Activated CD4-positive, alpha-beta T cell treated with anti-CD3 and anti-CD28 coated beads, Interleukin-10, Interleukin-2, amounts not matched to agents 100 ng/mL and 50 ng/mL, durations not matched to agents 16 hours and 8 hours (primary cell): ENCODE results near the gene LACTB.
A peak's percentile ranks its signal among the peaks of the same experiment; 100 is the strongest.

Experiments used
- DNase-seq: peaks from one replicate; pipeline ENCODE4 v3.0.0-alpha.2; 2020

Gene LACTB, protein sequence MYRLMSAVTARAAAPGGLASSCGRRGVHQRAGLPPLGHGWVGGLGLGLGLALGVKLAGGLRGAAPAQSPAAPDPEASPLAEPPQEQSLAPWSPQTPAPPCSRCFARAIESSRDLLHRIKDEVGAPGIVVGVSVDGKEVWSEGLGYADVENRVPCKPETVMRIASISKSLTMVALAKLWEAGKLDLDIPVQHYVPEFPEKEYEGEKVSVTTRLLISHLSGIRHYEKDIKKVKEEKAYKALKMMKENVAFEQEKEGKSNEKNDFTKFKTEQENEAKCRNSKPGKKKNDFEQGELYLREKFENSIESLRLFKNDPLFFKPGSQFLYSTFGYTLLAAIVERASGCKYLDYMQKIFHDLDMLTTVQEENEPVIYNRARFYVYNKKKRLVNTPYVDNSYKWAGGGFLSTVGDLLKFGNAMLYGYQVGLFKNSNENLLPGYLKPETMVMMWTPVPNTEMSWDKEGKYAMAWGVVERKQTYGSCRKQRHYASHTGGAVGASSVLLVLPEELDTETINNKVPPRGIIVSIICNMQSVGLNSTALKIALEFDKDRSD

DNA sequence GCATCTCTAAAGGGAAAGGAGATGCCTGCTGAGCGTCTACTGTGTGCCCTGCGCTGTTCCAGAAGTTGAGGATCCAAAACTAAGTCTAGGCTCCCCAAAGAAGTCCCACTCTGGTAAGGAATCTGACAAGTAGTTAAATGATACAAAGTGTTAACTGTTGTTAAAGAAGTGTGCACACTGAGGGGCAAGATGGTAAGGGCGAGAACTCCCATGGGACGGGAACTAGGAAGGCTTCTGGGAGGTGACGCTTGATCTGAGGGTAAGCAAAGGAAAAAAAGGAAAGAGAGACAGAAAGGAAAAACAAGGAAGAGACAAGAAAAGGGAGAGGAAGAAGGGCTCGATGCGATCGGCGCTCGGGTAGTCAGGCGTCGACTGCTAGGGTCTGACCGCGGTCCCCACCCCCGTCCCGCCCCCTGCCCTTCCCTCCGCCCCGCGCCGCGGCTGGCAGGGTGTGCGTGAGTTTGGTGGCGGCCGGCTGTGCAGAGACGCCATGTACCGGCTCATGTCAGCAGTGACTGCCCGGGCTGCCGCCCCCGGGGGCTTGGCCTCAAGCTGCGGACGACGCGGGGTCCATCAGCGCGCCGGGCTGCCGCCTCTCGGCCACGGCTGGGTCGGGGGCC lies at the start of gene LACTB:
Gene LACTB (plus strand): TSS at position 480 of the 620 bp plus-strand sequence. CDS start 11 bp downstream, at position 491.
- peak; percentile 88 for DNase-seq

GRCh38 chr15:63072023-63072650 lies 49.5 kb upstream of the LACTB start:
- DNase-seq: no peak

DNA sequence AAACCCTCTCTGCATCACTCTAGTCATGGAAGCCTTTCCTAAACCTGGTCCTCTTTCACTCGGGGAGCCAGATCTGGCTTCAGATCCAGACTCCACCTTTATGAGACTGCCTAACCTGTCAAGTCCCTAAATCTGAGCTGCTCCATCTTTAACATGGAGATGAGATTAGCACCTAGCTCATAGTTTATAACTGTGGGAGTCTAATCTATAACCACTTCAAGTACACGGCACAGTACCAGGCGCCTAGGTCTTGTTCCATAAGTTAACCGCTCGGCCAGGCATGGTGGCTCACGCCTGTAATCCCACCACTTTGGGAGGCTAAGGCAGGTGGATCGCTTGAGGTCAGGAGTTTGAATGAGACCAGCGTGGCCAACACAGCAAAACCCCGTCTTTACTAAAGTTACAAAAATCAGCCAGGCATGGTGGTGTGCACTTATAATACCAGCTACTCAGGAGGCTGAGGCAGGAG lies 48.8 kb upstream of the LACTB start:
- no peak for DNase-seq

DNA sequence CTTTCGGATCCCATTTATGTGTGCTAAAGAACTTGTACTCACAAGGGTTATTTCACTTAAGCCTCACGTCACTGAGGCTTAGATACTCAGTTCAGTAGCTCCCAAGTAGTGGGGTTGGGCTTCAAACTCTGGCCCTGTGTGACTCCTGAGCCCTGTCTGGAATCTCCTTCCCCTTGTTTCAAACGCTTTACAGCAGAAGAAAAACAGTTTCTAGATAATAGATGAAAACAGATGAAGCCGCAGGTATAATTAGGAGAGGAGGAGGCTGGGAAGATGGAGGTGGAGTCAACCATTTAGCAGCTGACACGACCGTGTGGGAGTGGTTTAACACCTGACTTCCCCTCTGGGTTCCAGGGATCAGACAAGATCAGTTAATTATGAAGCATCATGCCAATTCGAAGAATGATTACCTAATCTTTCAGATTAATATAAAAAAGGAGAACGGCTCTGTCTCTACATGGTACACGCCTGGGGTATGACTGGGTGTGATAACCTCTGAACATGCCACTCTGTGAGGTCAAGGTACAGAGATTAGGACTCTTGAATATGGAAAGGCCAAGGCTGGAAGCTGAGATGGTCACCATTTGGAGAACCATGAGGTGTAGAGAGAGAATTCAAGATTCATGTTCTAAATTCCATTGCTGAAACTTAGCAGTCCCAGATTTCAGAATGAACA lies 48.0 kb upstream of the LACTB start:
- DNase-seq: no peak

DNA sequence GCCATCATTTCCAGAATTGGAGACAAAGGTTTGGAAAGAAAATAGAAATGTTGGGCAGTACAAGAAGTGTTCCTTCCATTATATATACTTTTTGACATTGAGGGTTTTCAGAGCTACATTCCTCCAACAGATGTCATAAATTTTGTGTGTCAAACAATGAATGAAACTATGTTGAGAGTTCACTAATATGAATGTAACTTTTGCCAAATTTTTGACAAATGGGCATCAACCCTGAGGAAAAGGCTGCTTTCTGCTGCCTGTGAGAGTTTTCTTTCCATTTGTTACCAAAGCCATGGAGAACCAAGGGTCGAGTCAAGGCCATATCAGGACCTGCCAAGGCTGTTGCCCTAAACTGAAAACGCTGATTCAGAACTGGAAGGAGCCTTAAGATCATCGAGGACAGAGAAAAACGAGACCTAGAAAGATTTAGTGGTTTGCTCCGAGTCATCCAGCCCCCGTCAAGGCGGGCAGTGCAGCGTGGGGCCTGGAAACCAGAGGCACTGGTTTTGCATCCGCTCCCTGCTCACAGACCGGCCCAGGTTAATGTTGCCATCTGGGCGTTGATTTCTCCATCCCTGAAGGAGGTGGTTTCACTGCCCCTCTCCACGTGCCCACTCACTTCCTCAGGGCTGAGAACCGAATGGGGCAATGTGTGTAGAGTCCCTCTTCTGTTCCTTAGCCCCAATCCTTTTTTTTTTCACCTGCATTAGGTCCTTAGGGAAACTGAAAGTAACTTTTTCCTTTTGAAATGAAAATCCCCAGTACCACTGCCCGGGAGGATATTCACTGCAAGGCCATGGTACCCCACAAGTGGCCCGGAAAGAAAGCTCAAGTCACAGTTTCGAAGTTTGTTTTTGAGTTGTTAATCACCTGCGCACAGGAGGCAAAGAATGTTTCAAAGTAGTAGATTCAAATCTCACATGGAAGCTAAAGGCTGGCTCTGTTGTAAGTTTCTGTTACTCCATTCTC lies 46.4 kb upstream of the LACTB start:
- peak; percentile 7 for DNase-seq

DNA sequence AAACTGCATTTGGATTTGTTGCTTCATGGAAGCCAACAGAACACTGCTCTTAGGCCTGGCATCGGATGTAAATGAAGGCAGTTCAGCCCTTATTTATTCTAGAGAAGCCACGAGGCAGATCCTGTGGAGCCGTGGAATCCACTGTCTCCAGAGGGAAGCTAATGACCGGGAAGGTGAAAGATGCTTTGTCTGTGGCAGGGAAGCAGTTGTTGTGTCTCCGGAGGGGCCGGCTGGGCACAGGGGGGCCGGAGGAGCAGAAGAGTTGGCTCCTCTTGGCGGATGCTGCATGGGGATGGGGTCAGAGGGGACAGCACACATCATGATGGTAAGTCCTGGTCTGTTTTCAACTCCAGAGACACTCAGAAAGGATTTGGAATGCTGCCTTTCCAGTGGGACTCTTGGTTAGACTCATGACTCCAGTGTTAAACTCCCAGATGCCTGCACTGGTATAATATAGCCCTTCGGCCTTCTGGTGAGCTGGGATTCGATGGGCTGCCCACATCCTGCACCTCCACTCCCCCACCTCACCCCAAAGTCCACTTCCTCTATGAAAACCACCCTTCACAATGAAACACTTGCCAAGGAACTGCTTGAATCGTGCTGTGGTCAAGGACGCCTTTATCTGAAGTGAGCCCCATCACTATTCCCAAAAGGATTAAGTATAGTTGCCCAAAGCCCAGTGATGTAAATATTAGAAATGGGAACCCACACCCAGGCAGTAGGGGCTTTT lies 45.5 kb upstream of the LACTB start:
- no peak for DNase-seq

DNA sequence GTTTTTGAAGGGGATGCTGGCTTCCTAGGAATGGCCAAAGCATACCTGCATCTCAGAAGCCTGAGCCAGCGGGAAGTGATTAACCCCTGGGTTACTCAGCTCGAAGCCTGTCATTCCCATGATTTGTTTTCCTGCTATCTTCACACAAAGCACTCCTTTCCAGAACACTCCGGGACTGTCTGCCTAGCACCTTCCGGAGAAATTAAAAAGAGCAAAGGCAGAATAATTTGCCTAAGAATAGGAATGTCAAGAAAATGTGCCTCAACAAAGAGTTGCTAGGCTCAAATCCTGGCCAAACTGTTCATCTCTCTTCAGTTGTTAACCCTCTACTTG lies 45.0 kb upstream of the LACTB start:
- DNase-seq: no peak

DNA sequence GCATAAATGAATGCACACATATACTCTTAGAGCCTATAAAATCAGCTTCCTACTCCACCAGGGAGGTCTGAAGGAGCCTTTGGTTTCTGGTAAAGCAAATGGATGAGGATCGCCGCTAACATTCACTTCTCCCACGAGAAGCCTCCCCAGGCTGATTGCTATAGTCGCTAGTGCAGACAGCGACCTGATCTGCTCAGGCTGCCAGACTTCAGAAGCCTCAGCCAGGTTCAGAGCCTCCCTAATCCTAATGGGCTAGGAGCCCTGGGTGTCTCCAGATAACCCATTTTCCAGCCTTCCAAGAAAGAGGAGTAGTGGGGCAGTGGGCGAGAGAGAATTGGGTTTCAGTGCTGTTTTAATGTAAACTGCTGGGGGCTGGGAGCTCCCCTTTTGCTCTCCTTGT lies 43.7 kb upstream of the LACTB start:
- no peak for DNase-seq

DNA sequence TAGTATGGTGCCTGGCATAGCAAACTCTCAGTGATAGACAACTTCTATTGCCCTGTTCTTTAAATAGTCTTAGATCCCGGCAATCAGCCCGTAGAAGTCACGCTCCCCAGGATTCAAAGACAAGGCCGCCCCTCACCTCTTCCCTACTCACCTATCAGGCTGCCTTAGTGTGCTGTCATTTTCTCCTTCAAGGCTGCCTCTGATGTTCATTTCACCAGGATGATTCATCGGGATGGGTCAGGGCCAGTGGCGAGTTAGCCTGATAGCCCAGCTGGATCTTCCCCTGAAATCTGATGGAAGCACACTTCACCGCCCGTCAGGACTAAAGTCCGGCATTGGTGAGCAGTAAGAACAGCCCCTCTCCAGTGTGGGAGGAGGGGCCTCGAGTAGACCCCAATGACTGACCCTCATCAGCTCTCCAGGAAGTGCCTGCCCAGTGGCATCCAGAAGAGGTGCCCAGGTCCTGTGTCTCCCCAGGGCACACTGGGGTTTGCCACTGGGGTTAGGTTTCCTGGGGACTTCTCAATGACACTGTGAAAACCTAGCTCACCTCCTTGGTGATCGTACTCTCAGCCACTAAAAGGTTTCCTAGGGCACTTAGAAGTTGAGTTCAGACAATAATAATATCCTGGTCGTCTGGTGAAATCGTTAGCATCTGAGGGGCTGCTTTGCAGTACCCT lies 41.6 kb upstream of the LACTB start:
- DNase-seq: no peak

DNA sequence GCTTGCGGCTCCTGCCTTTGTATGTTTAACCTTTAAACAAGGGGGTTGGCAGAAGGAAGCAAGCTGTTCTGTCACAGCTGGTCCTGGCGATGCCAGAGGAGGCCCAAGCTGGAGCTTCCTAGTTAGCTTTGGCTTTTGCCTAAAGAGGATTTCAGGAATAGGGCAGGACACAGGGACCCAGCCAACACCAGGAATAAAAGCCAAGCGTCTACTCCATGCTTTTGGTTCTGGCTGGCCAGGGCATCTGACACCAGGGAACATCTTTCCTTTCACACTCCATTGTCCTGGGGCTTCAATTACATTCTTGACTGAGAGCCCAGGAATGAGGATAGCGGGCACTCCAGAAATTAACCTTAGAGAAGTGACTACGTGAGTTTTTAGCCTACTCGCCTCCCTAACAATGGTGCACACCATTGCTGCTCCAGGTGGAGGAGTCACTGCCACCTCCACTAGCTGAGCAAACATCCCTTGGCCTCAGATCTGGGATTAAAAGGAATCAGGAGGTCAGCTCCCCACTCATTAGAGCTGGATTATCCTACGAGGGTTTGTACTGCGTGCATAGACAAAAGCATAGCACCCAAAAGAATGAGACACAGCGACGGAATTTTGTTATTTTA lies 40.9 kb upstream of the LACTB start:
- DNase-seq: no peak

GRCh38 chr15:63082366-63082765 lies 39.3 kb upstream of the LACTB start:
- no peak for DNase-seq

DNA sequence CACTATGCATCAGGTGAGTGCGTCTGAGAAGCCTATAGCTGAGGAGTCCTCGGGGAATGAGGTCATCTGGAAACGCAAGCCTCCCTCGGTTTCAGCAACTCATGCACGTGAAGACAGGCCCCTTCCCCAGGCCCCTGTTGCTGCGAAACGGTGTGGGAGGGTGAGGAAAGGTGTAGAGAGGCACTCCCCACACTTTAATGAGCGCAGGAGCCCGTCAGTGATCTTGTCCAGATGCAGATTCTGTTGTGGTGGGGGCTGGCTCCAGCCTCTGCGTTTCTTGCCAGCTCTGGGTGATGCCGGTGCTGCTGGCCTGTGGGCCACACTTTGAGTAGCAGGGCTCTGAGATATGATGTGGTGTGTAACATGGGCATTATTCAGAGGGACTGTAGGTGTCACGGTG lies 38.6 kb upstream of the LACTB start:
- DNase-seq: no peak

DNA sequence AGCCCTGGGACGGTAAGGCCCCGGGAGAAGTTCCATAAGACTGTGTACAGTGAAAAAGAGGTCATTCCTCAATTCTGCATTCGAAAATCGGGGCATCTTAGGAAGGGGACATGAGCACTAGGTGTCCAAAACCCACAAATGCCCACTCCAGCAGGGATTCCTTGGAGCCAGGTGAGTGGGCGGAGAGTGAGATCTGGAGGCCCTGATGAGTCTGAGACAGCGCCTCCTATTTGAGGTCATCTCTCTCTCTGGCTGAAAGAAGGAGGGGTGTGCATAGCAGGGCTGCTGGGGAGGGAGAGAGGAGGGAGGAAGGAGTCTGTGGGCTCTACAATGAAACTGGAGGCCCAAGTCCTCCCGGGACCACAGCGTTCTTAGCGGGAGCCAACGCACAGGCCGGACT lies 38.1 kb upstream of the LACTB start:
- no peak for DNase-seq

DNA sequence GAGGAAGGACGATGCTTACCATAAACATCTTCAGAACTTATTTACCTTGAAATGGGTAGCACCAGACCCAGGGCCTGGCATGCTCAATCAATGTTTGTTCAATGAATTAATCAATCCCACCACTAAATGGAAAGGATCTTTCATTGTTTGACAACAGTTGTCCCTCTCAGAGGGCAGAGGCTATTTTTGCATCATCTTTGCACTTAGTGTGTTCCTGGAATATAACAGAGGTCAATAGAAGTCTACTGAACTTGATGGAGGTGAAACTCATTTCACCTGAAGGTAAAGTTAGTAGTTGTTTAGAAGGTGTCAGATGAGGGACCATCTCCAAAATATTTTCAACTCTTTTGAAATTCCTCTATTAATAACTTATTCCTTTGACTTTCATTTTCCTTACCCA lies 36.9 kb upstream of the LACTB start:
- DNase-seq: no peak

- DNase-seq: no peak
These were observed 36.4 kb upstream of the LACTB start for GRCh38 chr15:63085289-63085688.

GRCh38 chr15:63086271-63086670 lies 35.4 kb upstream of the LACTB start:
- DNase-seq: no peak

DNA sequence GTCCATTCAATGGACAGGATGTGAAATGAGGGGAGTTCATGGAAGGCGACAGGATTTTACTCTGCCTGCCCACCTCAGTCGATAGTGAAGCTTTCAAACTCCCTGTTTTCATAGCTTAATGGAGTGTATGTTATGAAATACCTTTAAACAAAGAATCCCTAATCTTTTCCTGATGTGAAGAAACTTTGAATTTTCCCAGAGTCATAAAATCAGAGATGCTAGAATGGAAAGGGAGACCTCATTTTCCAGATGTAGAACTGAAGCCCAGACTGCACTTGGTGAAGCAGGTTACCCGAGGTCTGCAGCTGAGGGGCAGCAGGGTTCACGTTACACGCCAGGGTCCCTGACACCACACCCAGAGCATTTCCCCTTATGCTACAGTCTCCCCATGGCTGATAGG lies 34.7 kb upstream of the LACTB start:
- no peak for DNase-seq

DNA sequence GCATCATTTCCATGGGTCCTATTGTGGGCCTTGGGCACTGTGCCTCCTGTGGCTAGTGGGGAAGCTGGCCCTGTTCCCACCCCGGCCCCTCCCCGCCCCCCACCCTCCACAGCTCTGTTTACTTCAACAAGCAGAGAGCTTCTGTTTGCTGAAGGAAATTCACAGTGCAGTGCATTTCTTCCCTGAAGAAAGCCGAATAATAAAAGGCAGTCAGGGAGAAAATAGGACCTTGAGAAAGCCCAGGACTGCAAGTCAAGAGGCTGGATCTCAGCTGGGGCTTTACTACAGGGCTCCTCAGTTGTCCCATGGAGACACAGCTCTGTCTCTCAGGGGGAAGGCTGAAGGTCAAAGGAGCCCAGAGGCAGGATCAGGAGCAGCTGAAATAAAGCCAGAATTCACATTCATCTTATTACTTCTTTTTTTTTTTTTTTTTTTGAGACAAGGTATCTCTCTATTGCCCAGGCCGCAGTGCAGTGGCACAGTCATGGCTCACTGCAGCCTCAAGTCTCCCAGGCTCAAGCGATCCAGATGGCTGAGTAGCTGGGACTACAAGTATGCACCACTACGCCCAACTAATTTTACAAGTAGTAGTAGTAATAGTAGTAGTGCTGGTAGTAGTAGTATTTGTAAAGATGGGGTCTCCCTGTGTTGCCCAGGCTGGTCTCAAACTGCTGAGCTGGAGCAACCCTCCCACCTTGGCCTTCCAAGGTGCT lies 33.0 kb upstream of the LACTB start:
- no peak for DNase-seq

GRCh38 chr15:63089260-63090043 lies 32.2 kb upstream of the LACTB start:
- no peak for DNase-seq
